ENCODE results near the gene VAV2.

VAV2 gene

DNA sequence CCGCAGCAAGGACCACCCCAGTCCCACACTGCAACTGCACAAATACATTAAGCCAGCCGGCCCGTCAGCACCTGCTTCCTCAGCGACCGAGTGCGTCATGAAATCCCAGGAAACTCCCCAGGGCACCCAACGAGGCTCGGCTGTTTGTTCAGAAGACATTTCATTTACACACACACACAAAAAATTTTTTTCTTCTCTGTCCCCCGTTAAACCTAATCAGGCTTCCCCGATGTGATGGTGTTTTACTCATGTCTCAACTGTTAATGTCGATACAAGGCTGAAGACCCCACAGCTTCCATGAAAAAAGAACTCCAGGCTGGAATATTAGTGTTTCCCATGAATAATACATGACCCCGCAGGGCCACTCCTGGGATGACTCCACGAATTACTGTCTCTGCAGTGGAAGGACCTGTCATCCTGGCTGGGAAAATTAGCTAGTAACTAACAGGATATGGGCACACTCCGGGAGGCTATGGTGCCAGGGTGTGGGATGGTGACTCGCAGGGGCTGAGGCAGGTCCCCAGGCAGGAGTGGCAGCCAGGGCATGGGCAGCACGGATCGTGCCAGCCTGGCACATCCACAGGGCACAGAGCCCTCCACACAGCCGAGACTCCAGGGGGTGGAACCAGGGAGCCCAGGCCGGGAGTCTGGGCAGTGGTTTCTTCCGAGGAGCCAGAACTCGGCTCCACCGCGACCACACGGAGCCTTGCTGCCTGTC is 102.4 kb downstream of the VAV2 start:
- TF ChIP-seq, protein P1, sequence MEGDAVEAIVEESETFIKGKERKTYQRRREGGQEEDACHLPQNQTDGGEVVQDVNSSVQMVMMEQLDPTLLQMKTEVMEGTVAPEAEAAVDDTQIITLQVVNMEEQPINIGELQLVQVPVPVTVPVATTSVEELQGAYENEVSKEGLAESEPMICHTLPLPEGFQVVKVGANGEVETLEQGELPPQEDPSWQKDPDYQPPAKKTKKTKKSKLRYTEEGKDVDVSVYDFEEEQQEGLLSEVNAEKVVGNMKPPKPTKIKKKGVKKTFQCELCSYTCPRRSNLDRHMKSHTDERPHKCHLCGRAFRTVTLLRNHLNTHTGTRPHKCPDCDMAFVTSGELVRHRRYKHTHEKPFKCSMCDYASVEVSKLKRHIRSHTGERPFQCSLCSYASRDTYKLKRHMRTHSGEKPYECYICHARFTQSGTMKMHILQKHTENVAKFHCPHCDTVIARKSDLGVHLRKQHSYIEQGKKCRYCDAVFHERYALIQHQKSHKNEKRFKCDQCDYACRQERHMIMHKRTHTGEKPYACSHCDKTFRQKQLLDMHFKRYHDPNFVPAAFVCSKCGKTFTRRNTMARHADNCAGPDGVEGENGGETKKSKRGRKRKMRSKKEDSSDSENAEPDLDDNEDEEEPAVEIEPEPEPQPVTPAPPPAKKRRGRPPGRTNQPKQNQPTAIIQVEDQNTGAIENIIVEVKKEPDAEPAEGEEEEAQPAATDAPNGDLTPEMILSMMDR (IDR thresholded peaks at IDR 0.05; ENCODE audit: borderline replicate concordance, control extremely low read depth, extremely low read depth, insufficient read depth, missing control alignments) = no peak
- DNase-seq (ENCODE audit: low spot score) = no peak
- in situ Hi-C loops (cut with MboI; ENCODE audit: low sequenced_read_pairs, unreplicated experiment) = no loop called here

DNA sequence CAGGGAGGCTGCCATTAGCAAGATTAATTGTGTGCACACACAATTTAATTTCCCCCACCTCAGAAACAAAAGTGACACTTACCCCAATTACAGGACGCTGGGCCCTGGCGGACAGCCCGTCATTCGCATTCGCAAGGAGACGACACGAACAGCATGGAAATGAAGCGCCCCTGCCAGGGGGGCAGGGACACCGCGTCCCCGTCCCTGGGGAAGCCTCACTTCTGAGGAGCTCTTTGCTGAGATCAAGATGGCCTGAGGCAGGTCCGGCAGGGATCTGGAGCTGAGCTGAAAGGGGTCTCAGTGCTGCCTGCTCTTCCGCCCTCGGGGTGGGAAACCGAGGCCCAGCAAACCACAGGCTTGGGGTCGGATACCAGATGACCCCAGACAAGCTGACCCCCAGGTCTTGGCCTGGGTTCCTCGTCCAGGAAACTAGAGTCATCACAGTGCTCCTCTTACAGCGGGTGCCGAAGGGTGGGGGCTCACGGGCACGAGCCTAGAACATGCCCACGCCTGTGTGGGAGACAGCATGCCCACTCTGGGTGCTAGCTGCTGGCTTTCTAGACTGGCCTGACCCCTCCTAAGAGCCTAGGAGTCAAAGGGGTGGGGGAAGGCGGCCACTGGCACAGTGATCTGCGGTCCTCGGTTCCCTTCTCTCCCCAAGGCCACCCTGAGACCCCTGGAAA is 103.2 kb downstream of the VAV2 start:
- in situ Hi-C loops (cut with MboI; ENCODE audit: low sequenced_read_pairs, unreplicated experiment) = no loop called here
- DNase-seq (ENCODE audit: low spot score) = no peak
- TF ChIP-seq, protein P1 (IDR thresholded peaks at IDR 0.05; ENCODE audit: borderline replicate concordance, control extremely low read depth, extremely low read depth, insufficient read depth, missing control alignments) = no peak

DNA sequence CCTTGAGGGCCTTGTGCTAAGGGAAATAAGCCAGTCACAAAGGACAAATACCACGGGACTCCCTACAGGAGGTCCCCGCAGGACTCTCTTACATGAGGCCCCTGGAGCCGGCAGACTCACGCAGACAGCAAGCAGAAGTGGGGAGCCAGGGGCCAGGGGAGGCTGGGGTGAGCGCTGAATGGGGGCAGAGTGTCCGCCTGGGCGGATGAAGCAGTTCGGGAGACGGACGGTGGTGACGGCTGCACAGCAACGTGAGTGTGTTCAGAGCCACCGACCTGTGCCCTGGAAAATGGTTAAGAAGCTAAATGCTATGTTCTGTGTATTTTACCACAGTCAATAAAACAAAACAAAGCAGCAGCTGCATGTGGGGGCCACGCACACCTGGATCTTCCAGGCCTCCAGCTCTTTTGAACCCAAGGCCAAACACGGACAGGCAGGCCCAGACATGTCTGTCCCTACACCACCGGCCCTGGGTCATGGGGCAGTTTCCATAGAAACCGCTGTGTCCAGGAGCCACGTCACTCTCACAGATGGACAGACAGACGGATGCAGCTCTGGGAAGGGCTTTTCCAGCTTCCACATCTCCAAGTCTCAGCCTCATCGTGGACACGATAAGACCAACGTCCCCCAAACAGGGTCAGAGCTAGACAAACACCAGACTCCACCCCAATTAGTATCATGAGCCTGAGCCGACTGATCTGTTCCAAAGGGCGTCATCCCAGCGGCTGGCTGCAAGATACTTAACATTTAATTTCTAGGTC is 103.9 kb downstream of the VAV2 start:
- no peak for DNase-seq (ENCODE audit: low spot score)
- in situ Hi-C loops (cut with MboI; ENCODE audit: low sequenced_read_pairs, unreplicated experiment) = no loop called here
- TF ChIP-seq, protein P1 (IDR thresholded peaks at IDR 0.05; ENCODE audit: borderline replicate concordance, control extremely low read depth, extremely low read depth, insufficient read depth, missing control alignments) = no peak

DNA sequence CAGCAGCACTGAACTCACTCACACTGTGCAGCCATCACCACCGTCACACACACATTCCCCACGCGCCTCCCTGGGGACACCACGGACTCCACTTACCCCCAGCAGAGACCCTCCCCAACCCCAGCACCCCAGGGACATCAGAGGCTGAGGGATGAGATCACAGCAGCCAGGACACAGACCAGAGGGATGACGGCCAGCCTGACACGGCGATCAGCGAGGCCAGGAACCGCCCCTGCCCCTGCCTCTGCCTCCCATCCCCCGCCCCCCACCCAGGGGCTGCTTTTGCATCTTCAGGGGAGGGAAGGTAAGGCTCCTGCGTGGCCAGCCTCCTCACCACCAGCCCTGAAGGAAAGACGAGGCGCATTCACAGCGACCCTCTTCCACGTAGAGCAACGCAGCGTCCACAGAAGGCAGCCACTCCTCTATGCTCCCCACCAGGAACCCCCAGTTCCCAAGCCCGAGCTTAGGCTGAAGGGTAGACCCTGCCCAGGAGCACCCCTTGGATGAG is 104.5 kb downstream of the VAV2 start:
- in situ Hi-C loops (cut with MboI; ENCODE audit: low sequenced_read_pairs, unreplicated experiment) = no loop called here
- DNase-seq (ENCODE audit: low spot score) = no peak
- TF ChIP-seq, protein P1 (IDR thresholded peaks at IDR 0.05; ENCODE audit: borderline replicate concordance, control extremely low read depth, extremely low read depth, insufficient read depth, missing control alignments) = no peak

DNA sequence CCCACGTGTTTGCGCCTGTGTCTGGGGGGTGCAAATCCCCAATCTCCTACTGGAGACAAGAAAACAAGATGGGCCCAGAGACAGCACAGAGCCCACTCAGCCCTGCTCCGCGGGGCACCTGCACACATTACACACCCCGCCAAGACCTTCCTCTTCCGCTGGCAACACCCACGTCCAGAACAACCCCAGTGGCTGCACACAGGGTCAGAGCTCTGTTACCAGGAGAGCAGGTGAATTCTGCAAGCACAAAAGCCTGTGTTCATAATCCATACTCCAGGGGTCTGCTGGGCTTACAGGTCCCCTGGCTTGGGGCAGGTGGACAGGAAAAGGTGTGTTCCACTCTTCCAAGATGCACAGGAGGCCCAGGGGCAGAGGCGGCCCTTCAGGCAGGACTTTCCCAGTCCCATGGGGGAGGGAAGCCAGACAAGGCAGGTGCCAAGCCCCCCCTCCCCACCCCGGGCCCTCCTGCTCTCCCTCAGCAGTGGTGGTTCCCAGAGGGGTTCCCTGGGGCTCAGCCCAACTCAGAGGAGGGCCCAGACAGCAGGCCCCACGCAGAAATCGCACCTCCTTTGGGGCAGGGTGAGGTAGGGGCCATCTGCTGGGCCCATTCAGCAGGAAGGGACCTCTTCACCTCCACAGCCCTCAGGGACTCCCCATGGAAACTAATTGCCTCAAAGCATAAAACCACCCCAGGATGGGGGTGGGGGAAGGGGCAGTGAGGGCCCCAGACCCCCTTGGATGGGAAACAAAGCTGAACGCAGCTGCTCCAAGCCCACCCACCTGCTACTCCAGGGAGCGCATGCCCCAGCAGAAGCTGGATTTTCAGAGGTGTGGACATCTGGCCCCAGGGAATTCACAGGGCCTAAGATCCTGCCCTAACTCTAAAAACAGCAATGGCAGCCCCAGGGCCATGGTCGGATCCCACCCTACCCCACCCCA is 105.3 kb downstream of the VAV2 start:
- in situ Hi-C loops (cut with MboI; ENCODE audit: low sequenced_read_pairs, unreplicated experiment) = no loop called here
- TF ChIP-seq, protein P1 (IDR thresholded peaks at IDR 0.05; ENCODE audit: borderline replicate concordance, control extremely low read depth, extremely low read depth, insufficient read depth, missing control alignments) = no peak
- no peak for DNase-seq (ENCODE audit: low spot score)

Measured in GM13976 (cell line).